ENCODE data around the gene SEMA4D.

Gene SEMA4D

GRCh38 chr9:89534515-89535287 is 36.8 kb upstream of the SEMA4D start:
- no peak for TF ChIP-seq CTCF (conservative IDR thresholded peaks at IDR 0.05)
- H3K27ac ChIP-seq = no peak overlapping the region

- no peak for TF ChIP-seq CTCF (conservative IDR thresholded peaks at IDR 0.05)
- H3K27ac ChIP-seq = no peak overlapping the region
Measured at GRCh38 chr9:89533411-89534095, 35.6 kb upstream of the SEMA4D start.

- no peak for TF ChIP-seq CTCF (conservative IDR thresholded peaks at IDR 0.05)
- H3K27ac ChIP-seq = no peak overlapping the region
Measured at GRCh38 chr9:89532944-89533343, 35.0 kb upstream of the SEMA4D start.

- H3K27ac ChIP-seq = no peak overlapping the region
- no peak for TF ChIP-seq CTCF (conservative IDR thresholded peaks at IDR 0.05)
Measured at GRCh38 chr9:89532478-89532877, 34.6 kb upstream of the SEMA4D start.

GRCh38 chr9:89531766-89532165 is 33.9 kb upstream of the SEMA4D start:
- TF ChIP-seq CTCF (conservative IDR thresholded peaks at IDR 0.05) = no peak

GRCh38 chr9:89530726-89531125 is 32.8 kb upstream of the SEMA4D start:
- TF ChIP-seq CTCF (conservative IDR thresholded peaks at IDR 0.05) = no peak
- H3K27ac ChIP-seq = no peak overlapping the region

More at GRCh38 chr9:89531766-89532165, 33.9 kb upstream of the SEMA4D start:
- no peak overlapping the region for H3K27ac ChIP-seq

- no peak overlapping the region for H3K27ac ChIP-seq
- TF ChIP-seq CTCF (conservative IDR thresholded peaks at IDR 0.05) = no peak
Measured at GRCh38 chr9:89529243-89530035, 31.5 kb upstream of the SEMA4D start.

Measured in VCaP (cell line).